ENCODE measurements around the gene NLRC4. TPM values are rescaled to one million over a fixed set of nuclear protein-coding genes. Genes with fewer than 3 reads are reported as not detected.

The NLRC4 gene
- total and polyA plus RNA-seq, 2 of the 8 experiments (the other 6 are each of a cell fraction or from before 2014, with no cell fraction given) = not detected

DNA sequence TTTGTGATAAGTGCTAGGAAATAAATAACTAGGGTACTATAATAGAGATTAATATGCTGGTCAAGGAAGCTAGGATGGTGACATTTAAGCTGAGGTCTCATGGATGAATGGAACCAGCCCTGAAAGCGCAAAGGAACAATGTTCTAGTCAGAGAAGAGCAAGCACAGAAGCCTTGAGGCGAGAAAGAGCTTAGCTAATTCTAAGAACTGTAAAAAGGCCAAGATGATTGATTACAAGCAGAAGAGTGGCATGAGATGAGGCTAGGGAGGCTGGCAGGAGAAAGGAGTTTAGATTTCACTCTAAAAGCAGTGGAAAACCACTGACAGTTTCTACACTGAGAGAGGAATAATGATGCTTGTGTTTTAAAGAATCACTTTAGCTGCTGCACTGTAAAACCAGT is 9.6 kb upstream of the NLRC4 start (continued):
- no peak for TF ChIP-seq FOSL1 (IDR thresholded peaks at IDR 0.05; ENCODE audit: insufficient read depth, low read depth, low read length)
- TF ChIP-seq POU5F1 (IDR thresholded peaks at IDR 0.05; ENCODE audit: low read depth, low read length) = no peak
- TF ChIP-seq TAF7 (optimal IDR thresholded peaks at IDR 0.05; ENCODE audit: borderline replicate concordance, low read depth, low read length) = no peak

Data from H1 (cell line).